ENCODE measurements around the gene ATP5MG.

ATP5MG gene

DNA sequence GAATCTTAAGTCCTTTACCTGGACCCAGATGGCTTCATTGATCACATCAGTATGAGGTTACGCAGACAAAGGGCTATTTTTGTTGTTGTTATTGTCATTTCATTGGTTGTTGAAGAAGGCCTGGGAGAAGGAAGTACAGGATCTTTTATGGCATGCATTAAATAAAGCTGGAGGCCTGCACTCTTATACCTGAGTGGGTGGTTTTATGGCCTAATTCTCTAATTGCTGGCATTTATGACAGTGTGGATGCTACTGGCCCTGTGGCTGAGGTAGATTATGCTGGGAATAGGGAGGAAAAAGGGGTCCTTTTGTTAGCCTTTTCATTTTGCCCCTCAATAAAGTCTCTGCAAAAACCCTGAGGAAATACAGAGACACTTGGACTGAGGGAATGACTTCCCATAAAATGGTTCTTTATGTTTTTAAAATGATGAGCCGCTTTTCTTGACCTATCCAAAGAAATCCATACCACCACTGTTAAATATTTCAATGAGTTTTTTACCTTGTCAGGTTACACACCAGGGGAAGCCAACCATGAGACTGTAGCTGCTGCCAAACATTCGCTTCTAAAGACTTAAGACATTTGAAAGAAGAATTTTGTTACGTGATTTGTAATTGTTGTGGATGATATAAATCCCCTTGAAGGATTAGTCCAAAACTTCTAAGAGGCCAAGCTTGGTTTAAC, 41.6 kb downstream of the ATP5MG start:
- no peak for DNase-seq (ENCODE audit: low spot score)

GRCh38 chr11:118443590-118444218, 42.3 kb downstream of the ATP5MG start:
- no peak for DNase-seq (ENCODE audit: low spot score)

- DNase-seq (ENCODE audit: low spot score), result no peak
Measured at GRCh38 chr11:118447423-118447822, 46.0 kb downstream of the ATP5MG start.

DNA sequence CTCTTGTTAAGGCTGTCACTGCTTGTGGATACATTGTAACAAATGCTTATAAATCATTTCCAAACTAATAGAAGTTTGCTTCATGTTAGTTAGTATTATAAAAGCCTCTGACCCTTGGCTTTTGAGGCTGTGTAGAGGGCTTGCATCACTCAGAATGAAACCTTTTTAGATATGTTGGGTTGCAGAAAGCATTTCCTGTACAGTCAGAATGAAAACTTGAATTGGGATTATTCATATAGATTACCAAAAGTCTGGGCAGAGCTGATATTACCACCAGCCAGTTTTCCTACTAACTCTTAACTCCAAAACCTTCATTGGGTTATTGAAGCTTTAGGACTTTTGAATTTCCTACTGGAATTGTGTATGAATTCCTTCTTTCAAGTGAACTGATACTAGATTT, 46.9 kb downstream of the ATP5MG start:
- no peak for DNase-seq (ENCODE audit: low spot score)

DNA sequence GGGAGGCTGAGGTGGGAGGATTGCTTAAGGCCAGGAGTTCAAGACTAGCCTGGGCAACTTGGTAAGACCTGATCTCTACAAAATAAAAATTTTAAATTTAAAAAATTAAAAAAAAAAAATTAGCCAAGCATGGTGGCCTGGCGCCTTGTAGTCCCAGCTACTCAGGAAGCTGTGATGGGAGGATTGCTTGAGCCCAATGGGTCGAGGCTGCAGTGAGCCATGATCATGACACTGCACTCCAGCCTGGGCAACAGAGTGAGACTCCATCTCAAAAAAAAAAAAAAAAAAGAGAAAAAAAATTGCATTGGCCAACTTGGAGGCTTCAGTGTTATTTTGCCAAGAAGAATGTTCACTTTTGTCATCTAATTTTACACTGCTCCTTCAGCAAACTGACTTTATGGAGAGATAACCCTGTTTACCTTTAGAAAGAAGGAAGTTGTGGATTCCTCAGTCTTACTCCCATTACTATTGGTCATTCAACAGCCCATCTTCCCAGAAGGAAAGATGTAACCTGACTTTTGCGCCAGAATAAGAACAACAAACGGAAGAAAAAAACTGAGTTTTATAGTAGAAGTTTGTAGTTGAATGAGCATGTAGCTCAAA, 48.0 kb downstream of the ATP5MG start:
- DNase-seq (ENCODE audit: low spot score), result no peak

- no peak for DNase-seq (ENCODE audit: low spot score)
Measured at GRCh38 chr11:118450451-118450850, 49.0 kb downstream of the ATP5MG start.
